ENCODE measurements around the gene MRPS5.

MRPS5 gene

GRCh38 chr2:95061119-95061512 lies 60.5 kb downstream of the MRPS5 start:
- DNase-seq (ENCODE audit: low read depth), result no peak

- no peak for DNase-seq (ENCODE audit: low read depth)
Observed at GRCh38 chr2:95060446-95061118, 61.0 kb downstream of the MRPS5 start.

DNA sequence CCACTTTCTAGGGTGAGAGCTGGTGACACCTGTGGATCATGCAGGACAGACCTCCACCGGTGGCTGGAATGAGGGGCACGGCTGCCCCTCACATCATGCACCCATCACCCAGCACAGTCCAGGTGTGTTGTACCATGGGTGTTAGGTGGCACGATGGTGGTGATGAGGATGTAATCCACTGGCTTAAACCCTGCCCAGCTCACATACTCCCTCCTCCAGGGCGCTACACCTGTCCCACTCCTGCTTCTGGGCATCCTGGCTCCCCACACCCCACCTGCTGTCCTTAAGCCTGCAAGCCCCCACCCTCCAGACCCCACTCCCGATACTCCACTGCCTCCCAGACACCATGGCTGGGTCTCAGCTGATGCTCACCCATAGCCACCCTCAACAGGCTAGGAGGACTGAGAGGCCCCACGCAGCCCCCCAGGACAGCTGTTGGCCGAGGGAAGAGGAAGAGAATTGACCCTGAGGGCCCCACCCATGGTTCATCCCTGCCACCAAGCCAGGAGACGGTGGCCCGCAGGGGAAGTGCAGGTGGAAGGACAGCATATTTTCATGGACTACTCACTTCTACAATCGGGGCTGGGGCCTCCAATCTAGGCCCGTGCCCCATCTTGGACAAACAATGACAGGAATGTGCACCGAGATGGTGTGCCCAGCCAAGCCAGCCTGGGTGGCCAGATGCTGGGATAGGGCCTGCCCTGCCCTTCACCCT lies 61.8 kb downstream of the MRPS5 start:
- DNase-seq (ENCODE audit: low read depth), result no peak

DNA sequence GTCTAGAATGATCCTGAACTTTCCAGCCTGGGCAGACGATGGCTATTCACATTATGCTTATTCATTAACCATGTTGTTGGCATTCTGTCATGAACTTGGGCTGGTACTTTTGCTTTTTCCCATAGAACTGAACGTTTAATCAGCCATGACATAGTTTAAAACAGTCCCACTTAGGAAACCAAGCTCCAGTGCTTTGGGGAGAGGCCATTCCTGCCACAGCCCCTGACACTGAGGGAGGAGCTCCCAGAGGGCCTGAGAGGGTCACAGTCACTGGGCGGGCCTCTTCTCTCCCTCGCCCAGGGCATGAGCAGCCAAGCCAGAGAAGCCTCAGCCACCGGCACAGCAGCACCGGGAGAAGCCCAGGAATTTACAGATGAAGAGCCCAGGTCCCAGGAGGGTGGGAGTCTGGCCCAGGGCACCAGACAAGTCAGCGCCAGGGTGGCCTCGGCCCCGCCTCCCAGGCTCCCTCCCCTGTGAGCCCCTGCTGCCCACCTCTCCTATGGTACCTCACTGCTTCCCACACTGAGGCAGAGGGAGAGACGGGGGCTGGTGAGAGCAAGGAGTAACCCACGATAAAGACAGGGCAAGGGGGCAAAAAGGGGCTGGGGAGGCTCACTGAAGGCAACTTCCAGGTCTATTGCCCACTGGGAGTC lies 62.5 kb downstream of the MRPS5 start:
- no peak for DNase-seq (ENCODE audit: low read depth)

- no peak for DNase-seq (ENCODE audit: low read depth)
Observed at GRCh38 chr2:95058466-95058988, 63.1 kb downstream of the MRPS5 start.

DNA sequence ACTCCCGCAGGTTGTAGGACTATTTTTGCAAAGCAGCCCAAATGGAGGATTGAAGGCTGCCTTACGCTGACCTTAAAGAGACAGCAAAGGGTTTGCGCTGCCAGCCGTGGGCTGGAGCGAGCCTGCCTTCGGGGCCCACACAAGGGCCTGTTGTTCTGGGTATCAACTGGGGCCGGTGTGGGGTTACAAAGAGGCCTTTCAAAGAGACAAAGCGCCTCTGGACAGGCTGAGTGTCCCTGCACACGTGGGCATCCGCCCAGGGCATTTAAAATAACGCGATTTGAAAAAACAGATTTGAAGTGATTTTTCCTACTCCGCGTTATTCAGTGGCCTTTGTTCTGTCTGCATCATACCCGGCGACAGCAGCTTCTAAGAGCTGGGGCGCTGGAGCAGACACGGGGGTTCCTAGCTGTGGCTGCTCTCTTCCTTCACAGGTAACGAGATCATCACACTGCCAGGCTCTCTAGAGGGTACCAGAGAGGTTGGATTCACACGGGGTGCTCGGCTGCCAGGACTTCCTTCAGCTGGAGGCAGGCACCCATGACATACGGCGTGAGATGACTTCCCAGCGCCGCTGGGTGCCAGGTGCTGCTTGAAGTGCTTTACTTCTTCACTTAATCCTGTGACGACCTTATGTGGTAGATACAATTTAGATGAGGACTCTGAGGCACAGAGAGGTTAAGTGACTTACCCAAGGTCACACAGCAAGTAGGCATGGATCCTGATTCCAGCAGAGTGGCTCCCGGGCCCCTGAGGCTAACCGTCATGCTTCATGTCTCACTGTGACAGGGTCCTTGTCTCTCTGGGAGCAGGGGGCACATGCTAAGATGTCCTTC lies 63.9 kb downstream of the MRPS5 start:
- DNase-seq (ENCODE audit: low read depth), result no peak

- DNase-seq (ENCODE audit: low read depth), result no peak
Observed at GRCh38 chr2:95056461-95057459, 64.8 kb downstream of the MRPS5 start.

DNA sequence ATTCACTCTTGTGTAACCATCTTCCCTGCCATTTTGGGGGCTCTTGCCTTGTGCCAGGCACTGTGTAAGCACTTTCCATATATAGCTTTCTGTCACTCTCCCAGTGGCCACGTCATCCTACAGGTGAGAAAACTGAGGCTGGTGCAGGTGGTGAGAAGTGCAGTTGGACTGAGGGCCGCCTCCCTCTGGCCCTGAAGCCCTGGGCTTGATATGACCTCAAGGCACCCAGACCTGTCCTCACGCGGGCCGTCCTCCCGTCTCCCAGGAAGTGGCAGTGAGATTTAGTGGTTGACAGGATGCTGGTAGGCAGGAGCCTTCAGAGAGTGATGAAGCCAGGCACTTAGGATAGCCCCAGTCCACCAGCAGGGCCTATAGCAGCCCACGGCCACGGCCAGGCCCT lies 65.6 kb downstream of the MRPS5 start:
- DNase-seq (ENCODE audit: low read depth), result no peak

DNA sequence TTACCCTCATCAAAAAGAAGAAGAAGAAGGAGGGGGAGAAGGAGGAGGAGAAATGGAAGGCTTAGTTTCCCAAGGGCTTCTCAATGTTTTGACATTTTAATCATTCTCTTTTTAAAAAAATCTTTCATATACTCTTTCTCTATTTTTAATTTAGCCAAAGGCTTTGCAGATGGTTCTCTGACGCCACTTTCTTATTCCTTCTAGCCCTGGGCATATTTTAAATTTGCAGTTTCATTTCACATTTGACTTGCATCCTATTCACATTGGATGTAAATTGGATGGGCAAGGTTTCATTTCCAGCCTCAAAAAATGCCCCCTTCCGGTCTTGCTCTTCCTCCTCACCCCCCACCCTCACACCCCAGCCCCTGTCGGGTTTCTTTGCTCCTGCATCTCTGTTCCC lies 66.3 kb downstream of the MRPS5 start:
- no peak for DNase-seq (ENCODE audit: low read depth)

DNA sequence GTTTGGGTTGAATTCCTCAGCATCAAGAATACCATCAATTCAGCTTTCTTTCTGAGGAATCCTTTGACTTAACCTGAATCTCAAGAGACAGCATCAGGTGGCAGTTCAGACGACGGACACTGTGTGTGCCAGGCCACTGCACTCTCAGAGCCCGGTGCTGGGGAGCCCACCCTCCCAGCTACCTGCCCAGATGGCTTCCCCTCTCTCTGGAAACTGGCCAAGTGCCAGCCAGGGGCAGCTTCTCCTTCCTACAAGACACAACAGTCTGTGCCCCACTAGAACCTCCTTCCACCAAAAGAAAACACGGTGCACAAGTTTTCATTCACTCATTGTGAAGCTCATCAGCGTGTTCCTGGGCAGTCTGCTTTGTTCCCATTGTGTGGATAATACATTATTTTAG lies 67.6 kb downstream of the MRPS5 start:
- DNase-seq (ENCODE audit: low read depth), result no peak

DNA sequence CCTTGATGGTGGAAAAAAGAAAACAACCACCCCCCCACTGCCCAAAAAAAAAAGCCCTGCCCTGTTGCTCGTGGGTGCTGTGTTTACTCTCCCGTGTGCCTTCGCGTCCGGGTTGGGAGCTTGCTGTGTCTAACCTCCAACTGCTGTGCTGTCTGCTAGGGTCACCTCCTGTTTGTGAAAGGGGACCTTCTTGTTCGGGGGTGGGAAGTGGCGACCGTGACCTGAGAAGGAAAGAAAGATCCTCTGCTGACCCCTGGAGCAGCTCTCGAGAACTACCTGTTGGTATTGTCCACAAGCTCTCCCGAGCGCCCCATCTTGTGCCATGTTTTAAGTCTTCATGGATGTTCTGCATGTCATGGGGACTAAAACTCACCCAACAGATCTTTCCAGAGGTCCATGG lies 68.1 kb downstream of the MRPS5 start:
- DNase-seq (ENCODE audit: low read depth), result no peak

GRCh38 chr2:95052804-95053479 lies 68.7 kb downstream of the MRPS5 start:
- no peak for DNase-seq (ENCODE audit: low read depth)

GRCh38 chr2:95052307-95052706 lies 69.3 kb downstream of the MRPS5 start:
- DNase-seq (ENCODE audit: low read depth), result no peak

DNA sequence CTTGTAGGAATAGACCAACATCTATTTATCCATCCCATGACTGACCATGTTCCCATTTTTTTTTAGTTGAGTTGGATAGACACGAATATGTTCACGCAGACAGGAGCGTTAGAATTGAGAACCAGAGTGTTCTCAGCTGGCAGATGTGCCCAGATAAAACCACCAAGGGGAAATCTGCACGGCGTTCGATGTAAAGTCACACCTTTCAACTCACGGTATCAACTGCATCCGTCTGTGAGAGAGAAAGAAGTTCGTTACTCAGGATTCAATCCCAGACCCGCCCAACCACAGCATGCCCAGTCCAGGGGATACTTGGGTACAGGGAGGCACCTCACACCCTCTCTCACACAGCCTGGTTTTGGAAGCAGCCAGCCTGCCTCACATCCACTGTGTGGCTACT lies 70.0 kb downstream of the MRPS5 start:
- DNase-seq (ENCODE audit: low read depth), result no peak

DNA sequence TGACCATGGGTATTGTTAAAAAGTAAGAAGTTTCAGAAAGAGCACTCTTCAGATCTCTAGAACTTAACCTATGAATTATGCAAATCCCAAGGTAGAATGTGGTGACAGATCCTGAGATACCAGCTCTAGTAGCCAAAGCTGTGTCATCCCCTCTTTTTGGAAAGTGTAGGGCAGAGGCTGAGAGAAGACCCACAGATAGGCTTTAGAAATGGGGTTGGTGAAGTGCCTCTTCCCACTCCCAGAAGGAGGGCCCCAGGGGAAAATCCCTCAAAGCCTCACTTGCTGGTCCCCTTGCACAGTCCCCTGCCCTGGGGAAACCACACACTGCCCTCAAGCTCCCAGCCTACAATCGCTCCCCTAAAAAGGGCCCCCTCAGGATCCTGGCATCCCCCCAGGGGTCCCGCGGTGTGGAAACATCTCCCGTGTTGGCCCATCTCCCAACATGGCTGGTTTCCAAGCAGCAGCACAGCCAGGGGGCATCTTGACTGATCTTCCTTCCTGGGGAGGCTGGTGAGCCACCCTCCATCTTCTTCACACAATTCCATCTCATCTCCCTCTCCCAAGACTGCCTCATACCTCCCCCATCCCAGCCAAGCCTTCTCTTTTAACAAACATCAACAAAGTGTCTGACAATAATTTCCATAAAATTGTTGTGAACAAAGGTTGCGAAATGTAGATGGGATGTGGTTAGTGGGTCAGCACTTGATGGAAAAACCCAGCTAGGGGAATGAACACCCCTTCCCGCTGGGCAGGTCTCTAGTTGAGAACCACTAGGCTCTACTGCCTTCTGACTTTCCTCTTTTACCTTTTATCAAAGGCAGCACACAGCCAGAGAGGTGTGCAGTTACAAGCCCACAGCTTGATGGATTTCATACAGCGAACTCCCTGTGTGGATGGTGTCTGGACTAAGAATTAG lies 71.0 kb downstream of the MRPS5 start:
- DNase-seq (ENCODE audit: low read depth), result no peak

- no peak for DNase-seq (ENCODE audit: low read depth)
Observed at GRCh38 chr2:95049961-95050360, 71.6 kb downstream of the MRPS5 start.

DNA sequence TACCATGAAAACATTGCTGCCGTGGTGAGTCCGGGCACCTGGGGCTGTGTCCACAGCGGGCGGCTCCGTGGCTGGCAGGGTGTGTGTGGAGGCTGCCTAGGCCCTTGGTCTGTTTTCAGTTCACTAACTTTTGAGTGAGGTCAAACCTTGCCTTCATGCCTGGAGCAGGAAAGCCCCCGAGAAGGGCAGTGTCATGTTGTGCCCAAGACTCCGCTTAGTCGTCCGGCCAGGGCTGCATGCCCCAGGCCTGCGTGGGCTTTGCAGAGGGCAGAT lies 72.0 kb downstream of the MRPS5 start:
- DNase-seq (ENCODE audit: low read depth), result no peak

DNA sequence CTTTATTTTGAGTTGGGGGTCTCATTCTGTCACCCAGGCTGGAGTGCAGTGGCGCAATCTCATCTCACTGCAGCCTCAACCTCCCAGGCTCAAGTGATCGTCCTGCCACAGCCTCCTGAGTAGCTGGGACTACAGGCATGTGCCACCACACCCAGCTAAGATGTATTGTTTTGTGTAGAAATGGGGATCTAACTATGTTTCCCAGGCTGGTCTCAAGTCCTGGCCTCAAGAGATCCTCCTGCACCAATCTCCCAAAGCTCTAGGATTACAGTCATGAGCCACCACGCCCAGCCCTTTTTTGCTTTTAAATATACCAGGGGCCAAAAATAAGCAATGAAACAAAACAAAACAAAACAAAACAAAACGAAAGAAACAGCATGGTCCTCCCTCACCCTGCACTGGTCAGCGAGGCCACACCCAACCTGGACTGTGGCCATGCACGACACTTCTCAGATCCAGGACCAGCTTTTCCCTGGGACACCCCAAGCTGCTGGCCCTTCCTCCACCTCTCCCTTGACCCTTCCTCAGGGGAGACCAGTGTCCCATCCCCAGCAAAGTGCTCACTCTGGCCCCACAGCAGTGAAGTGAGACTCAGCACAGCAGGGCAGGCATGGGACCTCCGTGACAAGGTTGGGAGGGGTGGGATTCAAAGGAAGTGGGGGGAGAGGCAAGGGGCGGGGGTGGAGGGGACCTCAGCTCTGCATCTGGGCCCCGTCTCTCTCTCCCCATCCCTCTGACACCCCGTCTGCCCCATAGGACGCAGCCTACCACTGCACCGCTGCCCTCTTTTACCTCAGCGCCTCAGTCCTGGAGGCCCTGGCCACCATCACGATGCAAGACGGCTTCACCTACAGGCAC lies 72.6 kb downstream of the MRPS5 start:
- no peak for DNase-seq (ENCODE audit: low read depth)
